Choroid plexus epithelial cell (primary cell): ENCODE measurements around the gene FSCN2.

Source experiments
- DNase-seq: peaks from one replicate; pipeline ENCODE4 v3.0.0-alpha.2; 2010; ENCODE audit warnings: low read depth
- H3K4me3 ChIP-seq: 2 replicates; pipeline ENCODE4 v1.5.1; 2011; ENCODE audit warnings: low read depth, mild to moderate bottlenecking, control low read depth, low read length, moderate library complexity
- TF ChIP-seq, protein P1 (sequence below): conservative IDR thresholded peaks from 2 replicates; pipeline ENCODE4 v1.5.1; 2011; ENCODE audit warnings: low read depth, mild to moderate bottlenecking, control low read depth, inconsistent platforms, low read length, moderate library complexity

Gene FSCN2

GRCh38 chr17:81510785-81511553, 17.2 kb upstream of the FSCN2 start:
- TF ChIP-seq, protein P1, sequence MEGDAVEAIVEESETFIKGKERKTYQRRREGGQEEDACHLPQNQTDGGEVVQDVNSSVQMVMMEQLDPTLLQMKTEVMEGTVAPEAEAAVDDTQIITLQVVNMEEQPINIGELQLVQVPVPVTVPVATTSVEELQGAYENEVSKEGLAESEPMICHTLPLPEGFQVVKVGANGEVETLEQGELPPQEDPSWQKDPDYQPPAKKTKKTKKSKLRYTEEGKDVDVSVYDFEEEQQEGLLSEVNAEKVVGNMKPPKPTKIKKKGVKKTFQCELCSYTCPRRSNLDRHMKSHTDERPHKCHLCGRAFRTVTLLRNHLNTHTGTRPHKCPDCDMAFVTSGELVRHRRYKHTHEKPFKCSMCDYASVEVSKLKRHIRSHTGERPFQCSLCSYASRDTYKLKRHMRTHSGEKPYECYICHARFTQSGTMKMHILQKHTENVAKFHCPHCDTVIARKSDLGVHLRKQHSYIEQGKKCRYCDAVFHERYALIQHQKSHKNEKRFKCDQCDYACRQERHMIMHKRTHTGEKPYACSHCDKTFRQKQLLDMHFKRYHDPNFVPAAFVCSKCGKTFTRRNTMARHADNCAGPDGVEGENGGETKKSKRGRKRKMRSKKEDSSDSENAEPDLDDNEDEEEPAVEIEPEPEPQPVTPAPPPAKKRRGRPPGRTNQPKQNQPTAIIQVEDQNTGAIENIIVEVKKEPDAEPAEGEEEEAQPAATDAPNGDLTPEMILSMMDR, result peak; percentile 2
- peak overlapping the region; percentile 87 for H3K4me3 ChIP-seq
- DNase-seq, result peak; percentile 51

GRCh38 chr17:81511554-81511803, 16.7 kb upstream of the FSCN2 start:
- TF ChIP-seq, protein P1, result peak; percentile 1
- peak overlapping the region; percentile 87 for H3K4me3 ChIP-seq
- DNase-seq, result peak; percentile 57

DNA sequence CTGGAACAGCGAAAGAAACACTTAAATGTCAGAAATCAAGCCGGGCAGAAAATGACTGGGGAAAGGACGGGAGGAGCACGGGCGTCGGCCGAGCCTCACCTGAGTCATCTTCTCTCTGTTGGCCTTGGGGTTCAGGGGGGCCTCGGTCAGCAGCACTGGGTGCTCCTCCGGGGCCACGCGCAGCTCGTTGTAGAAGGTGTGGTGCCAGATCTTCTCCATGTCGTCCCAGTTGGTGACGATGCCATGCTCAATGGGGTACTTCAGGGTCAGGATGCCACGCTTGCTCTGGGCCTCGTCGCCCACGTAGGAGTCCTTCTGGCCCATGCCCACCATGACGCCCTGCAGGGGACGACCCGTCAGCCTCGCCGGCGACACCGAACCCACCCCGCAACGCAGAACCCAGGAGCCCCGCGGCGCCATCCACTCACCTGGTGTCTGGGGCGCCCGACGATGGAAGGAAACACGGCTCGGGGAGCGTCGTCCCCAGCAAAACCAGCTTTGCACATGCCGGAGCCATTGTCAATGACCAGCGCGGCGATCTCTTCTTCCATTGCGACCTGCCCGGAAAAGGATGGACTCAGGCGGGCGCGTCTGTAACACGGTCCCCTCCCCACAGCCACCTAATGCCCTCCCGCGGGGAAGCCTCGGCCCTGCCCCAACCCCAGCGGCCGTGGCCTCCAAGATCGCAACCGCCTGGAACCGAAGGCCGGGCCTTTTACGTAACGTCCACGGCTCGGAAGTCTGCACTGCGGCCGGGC, 16.2 kb upstream of the FSCN2 start:
- TF ChIP-seq, protein P1, result no peak
- H3K4me3 ChIP-seq, result peak overlapping the region; percentile 87
- no peak for DNase-seq

- TF ChIP-seq, protein P1, result no peak
- peak within 1 kb of the TSS; percentile 87 for H3K4me3 ChIP-seq
- peak; percentile 94 for DNase-seq
Measured at GRCh38 chr17:81512562-81513371, 15.4 kb upstream of the FSCN2 start, which contains the start of gene ACTG1. Gene ACTG1 (minus strand): TSS chr17:81512799. CDS start chr17:81512354, 445 bp downstream.

DNA sequence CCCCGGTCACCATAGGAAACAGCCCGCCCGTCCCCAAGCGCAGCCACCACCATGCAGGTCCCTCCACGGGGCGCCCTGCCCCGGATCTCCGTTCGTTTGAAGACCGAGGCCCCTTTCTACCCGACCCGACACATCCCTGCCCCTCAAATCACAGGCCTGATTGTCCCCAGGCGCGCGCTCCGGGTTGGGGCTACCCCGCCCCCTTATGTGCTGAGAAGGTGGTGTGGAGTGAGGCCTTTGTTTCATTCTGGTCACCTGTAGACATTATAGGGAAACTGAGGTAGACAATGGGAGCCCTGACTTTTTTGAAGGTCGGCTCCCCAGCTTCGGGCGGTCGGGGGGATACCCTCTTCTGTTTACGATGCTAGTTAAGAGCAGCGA, 14.8 kb upstream of the FSCN2 start:
- peak overlapping the region; percentile 76 for H3K4me3 ChIP-seq
- TF ChIP-seq, protein P1, result no peak
- peak; percentile 66 for DNase-seq

GRCh38 chr17:81513753-81514488, 14.3 kb upstream of the FSCN2 start:
- H3K4me3 ChIP-seq, result peak overlapping the region; percentile 76
- DNase-seq, result peak; percentile 82
- TF ChIP-seq, protein P1, result no peak
